Measurements from ENCODE around the gene HNF4A. TPM values are rescaled to one million over a fixed set of nuclear protein-coding genes. Genes with fewer than 3 reads are reported as not detected.

The HNF4A gene
- total and polyA plus RNA-seq, 2 donors (not counting 3 experiments of a cell fraction or from before 2014, with no cell fraction given) = not detected

GRCh38 chr20:44438782-44439181 lies 83.3 kb downstream of the HNF4A start:
- CTCF ChIA-PET = no interaction called here
- no peaks in the 10 kb centered on the region for H3K9me3 ChIP-seq (replicated peaks; ENCODE audit: control insufficient read depth, insufficient read depth, low read length)
- H3K9ac ChIP-seq (replicated peaks; ENCODE audit: extremely low read depth, insufficient read depth, low read length) = no peak overlapping the region
- H3K4me3 ChIP-seq (replicated peaks in 1 of 3; ENCODE audit: insufficient read depth in 1 of 3, low read depth in 1 of 3, low read length in 3 of 3) = no peak overlapping the region
- H3K79me2 ChIP-seq (ENCODE audit: control insufficient read depth, insufficient read depth, low read length) = no peaks in the 10 kb centered on the region
- H3K4me1 ChIP-seq (ENCODE audit: control insufficient read depth, extremely low read depth, insufficient read depth, low read length) = no peaks in the 10 kb centered on the region
- no peaks in the 10 kb centered on the region for H3K9me1 ChIP-seq (replicated peaks; ENCODE audit: control insufficient read depth, extremely low read depth, insufficient read depth, low read length)
- peaks cover 0 to under 1% of the 10 kb centered on the region in 2 experiments for H3K27me3 ChIP-seq (ENCODE audit: control insufficient read depth in 2 of 2, insufficient read depth in 2 of 2, low read length in 2 of 2)
- FAIRE-seq = no peak
- H4K20me1 ChIP-seq (replicated peaks; ENCODE audit: control insufficient read depth, extremely low read depth, insufficient read depth, low read length) = no peaks in the 10 kb centered on the region
- no peak for DNase-seq (ENCODE audit: low read depth, low spot score)
- POLR2A ChIA-PET = no interaction called here
- no TSS peak for BruUV-seq (replicated peaks)
- dilution Hi-C loops (cut with MboI; ENCODE audit: extremely low pct_ligation_motif_present, low sequenced_read_pairs) = no loop called here
- H3K36me3 ChIP-seq (ENCODE audit: control insufficient read depth in 2 of 2, extremely low read depth in 1 of 2, insufficient read depth in 2 of 2, low read length in 2 of 2) = no peaks in the 10 kb centered on the region
- no peak for TF ChIP-seq JUN (IDR thresholded peaks at IDR 0.05; ENCODE audit: borderline replicate concordance, insufficient read depth, insufficient read length, low read depth)
- TF ChIP-seq MAX (IDR thresholded peaks at IDR 0.05; ENCODE audit: insufficient read depth, insufficient read length) = no peak
- TF ChIP-seq EZH2 (IDR thresholded peaks at IDR 0.05; ENCODE audit: borderline replicate concordance, low read depth, low read length, severe bottlenecking) = no peak
- TF ChIP-seq FOS (IDR thresholded peaks at IDR 0.05; ENCODE audit: borderline replicate concordance, insufficient read depth, low read length) = no peak
- TF ChIP-seq GATA2 (IDR thresholded peaks at IDR 0.05; ENCODE audit: insufficient read depth, insufficient read length, low read depth, low read length) = no peak
- H3K4me2 ChIP-seq (ENCODE audit: insufficient read depth, low read length) = no peak overlapping the region
- intact Hi-C loops (cut with micrococcal nuclease) = no loop called here
- no peak overlapping the region for H3K27ac ChIP-seq (ENCODE audit: insufficient read depth, low read depth, low read length)
- no peak overlapping the region for H2AFZ ChIP-seq (ENCODE audit: low read depth, low read length)

DNA sequence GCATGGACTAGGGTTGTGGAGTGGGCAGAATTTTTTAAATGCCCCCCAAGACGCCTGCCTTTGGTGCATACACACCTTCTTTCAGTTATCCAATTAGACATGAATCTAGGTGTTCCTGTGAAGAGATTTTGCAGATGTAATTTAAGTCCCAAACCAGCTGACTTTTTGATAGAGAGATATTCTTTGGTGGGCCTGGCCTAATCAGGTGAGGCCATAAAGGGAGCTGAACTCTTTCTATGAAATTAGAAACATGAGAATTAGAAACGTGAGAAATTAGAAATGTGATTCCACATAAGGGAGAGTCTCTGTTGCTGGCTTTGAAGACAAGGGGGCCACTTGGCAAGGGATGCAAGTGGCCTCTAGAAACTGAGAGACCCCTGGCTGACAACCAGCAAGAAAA lies 83.8 kb downstream of the HNF4A start:
- no peak for TF ChIP-seq FOS (IDR thresholded peaks at IDR 0.05; ENCODE audit: borderline replicate concordance, insufficient read depth, low read length)
- TF ChIP-seq EZH2 (IDR thresholded peaks at IDR 0.05; ENCODE audit: borderline replicate concordance, low read depth, low read length, severe bottlenecking) = no peak
- no peak for TF ChIP-seq JUN (IDR thresholded peaks at IDR 0.05; ENCODE audit: borderline replicate concordance, insufficient read depth, insufficient read length, low read depth)
- TF ChIP-seq GATA2 (IDR thresholded peaks at IDR 0.05; ENCODE audit: insufficient read depth, insufficient read length, low read depth, low read length) = no peak
- TF ChIP-seq MYC (IDR thresholded peaks at IDR 0.05; ENCODE audit: low read depth, low read length) = no peak
- no peak for TF ChIP-seq POLR2AphosphoS5 (IDR thresholded peaks at IDR 0.05; ENCODE audit: insufficient read depth, low read depth, low read length)
- no peak for TF ChIP-seq MAX (IDR thresholded peaks at IDR 0.05; ENCODE audit: insufficient read depth, insufficient read length)
- TF ChIP-seq CTCF (IDR thresholded peaks at IDR 0.05; ENCODE audit: extremely low read depth in 1 of 2, insufficient read depth in 1 of 2, low read depth in 1 of 2, low read length in 2 of 2) = no peak
- TF ChIP-seq POLR2A (IDR thresholded peaks at IDR 0.05; ENCODE audit: low read depth, low read length) = no peak
- H3K4me2 ChIP-seq (ENCODE audit: insufficient read depth, low read length) = no peak overlapping the region
- H3K36me3 ChIP-seq (ENCODE audit: control insufficient read depth in 2 of 2, extremely low read depth in 1 of 2, insufficient read depth in 2 of 2, low read length in 2 of 2) = no peaks in the 10 kb centered on the region
- no peaks in the 10 kb centered on the region for H3K4me1 ChIP-seq (ENCODE audit: control insufficient read depth, extremely low read depth, insufficient read depth, low read length)
- no peaks in the 10 kb centered on the region for H3K9me1 ChIP-seq (replicated peaks; ENCODE audit: control insufficient read depth, extremely low read depth, insufficient read depth, low read length)
- no peaks in the 10 kb centered on the region for H4K20me1 ChIP-seq (replicated peaks; ENCODE audit: control insufficient read depth, extremely low read depth, insufficient read depth, low read length)
- BruUV-seq (replicated peaks) = no TSS peak
- no peak overlapping the region for H3K4me3 ChIP-seq (replicated peaks in 1 of 3; ENCODE audit: insufficient read depth in 1 of 3, low read depth in 1 of 3, low read length in 3 of 3)
- FAIRE-seq = no peak
- H3K27ac ChIP-seq (ENCODE audit: insufficient read depth, low read depth, low read length) = no peak overlapping the region
- H3K79me2 ChIP-seq (ENCODE audit: control insufficient read depth, insufficient read depth, low read length) = no peaks in the 10 kb centered on the region
- intact Hi-C loops (cut with micrococcal nuclease) = no loop called here
- H3K27me3 ChIP-seq (ENCODE audit: control insufficient read depth in 2 of 2, insufficient read depth in 2 of 2, low read length in 2 of 2) = no peaks in the 10 kb centered on the region
- no peaks in the 10 kb centered on the region for H3K9me3 ChIP-seq (replicated peaks; ENCODE audit: control insufficient read depth, insufficient read depth, low read length)
- CTCF ChIA-PET = no interaction called here
- dilution Hi-C loops (cut with MboI; ENCODE audit: extremely low pct_ligation_motif_present, low sequenced_read_pairs) = no loop called here
- H2AFZ ChIP-seq (ENCODE audit: low read depth, low read length) = no peak overlapping the region
- H3K9ac ChIP-seq (replicated peaks; ENCODE audit: extremely low read depth, insufficient read depth, low read length) = no peak overlapping the region
- POLR2A ChIA-PET = no interaction called here
- DNase-seq (ENCODE audit: low read depth, low spot score) = no peak
